Loucy (cell line): ENCODE data around the gene CLMP.

Experiments
- H2AFZ ChIP-seq: fragments of 200-600 bp; sonication (generic); 2 replicates; pipeline ENCODE4 v1.6.0; 2016; ENCODE audit warnings: antibody characterized with exemption, mild to moderate bottlenecking, low read length, moderate library complexity
- H3F3A ChIP-seq: fragments of 200-600 bp; 2 replicates; pipeline ENCODE4 v1.6.0; 2016; ENCODE audit warnings: antibody characterized with exemption, low read depth, mild to moderate bottlenecking
- H3K27me3 ChIP-seq: fragments of 200-600 bp; sonication (generic); 2 replicates; pipeline ENCODE4 v1.6.1; 2014; ENCODE audit warnings: low read length, mild to moderate bottlenecking; ENCODE audit not compliant: insufficient read depth, poor library complexity, severe bottlenecking
- H3K36me3 ChIP-seq: fragments of 200-600 bp; sonication (generic); 2 replicates; pipeline ENCODE4 v1.6.1; 2016; ENCODE audit warnings: low read length; ENCODE audit not compliant: insufficient read depth
- H3K4me1 ChIP-seq: fragments of 200-600 bp; sonication (generic); 2 replicates; pipeline ENCODE4 v1.5.1; 2014; ENCODE audit warnings: low read length, mild to moderate bottlenecking; ENCODE audit not compliant: insufficient read depth, poor library complexity, severe bottlenecking
- H3K4me2 ChIP-seq: fragments of 200-600 bp; sonication (generic); 2 replicates; pipeline ENCODE4 v1.6.0; 2014; ENCODE audit warnings: antibody characterized with exemption, low read length, low read depth, mild to moderate bottlenecking; ENCODE audit not compliant: poor library complexity, severe bottlenecking
- H3K4me3 ChIP-seq: fragments of 200-600 bp; sonication (generic); 2 replicates; pipeline ENCODE4 v1.5.1; 2014; ENCODE audit warnings: low read length, mild to moderate bottlenecking, mixed read lengths; ENCODE audit not compliant: poor library complexity, severe bottlenecking
- H3K79me2 ChIP-seq: fragments of 200-600 bp; sonication (generic); 2 replicates; pipeline ENCODE4 v1.6.1; 2014; ENCODE audit warnings: low read length; ENCODE audit not compliant: insufficient read depth
- H3K9ac ChIP-seq: fragments of 200-600 bp; sonication (generic); 2 replicates; pipeline ENCODE4 v1.6.0; 2014; ENCODE audit warnings: mild to moderate bottlenecking, low read depth, low read length, moderate library complexity; ENCODE audit not compliant: poor library complexity, severe bottlenecking
- H3K9me2 ChIP-seq: fragments of 200-600 bp; sonication (generic); replicated peaks from 2 replicates; pipeline ENCODE4 v1.6.1; 2016; ENCODE audit warnings: low read depth, low read length, mixed read lengths
- H3K9me3 ChIP-seq: fragments of 200-600 bp; sonication (generic); 2 replicates; pipeline ENCODE4 v1.6.1; 2014; ENCODE audit warnings: mild to moderate bottlenecking, antibody characterized with exemption, low read length, low read depth; ENCODE audit not compliant: insufficient read depth
- H4K20me1 ChIP-seq: fragments of 200-600 bp; sonication (generic); 2 replicates; pipeline ENCODE4 v1.6.0; 2014; ENCODE audit warnings: antibody characterized with exemption, low read length, mild to moderate bottlenecking; ENCODE audit not compliant: insufficient read depth, poor library complexity, severe bottlenecking
- EZH2phosphoT487 ChIP-seq: fragments of 200-600 bp; IDR thresholded peaks from 2 replicates; pipeline ENCODE4 v1.6.1; 2018; ENCODE audit warnings: antibody characterized with exemption, mild to moderate bottlenecking, moderate library complexity, borderline replicate concordance
- TF ChIP-seq, protein P1 (sequence below): fragments of 200-600 bp; sonication (generic); conservative IDR thresholded peaks from 2 replicates; pipeline ENCODE4 v1.5.1; 2014; ENCODE audit warnings: mild to moderate bottlenecking, antibody characterized with exemption, low read length

The CLMP gene

DNA sequence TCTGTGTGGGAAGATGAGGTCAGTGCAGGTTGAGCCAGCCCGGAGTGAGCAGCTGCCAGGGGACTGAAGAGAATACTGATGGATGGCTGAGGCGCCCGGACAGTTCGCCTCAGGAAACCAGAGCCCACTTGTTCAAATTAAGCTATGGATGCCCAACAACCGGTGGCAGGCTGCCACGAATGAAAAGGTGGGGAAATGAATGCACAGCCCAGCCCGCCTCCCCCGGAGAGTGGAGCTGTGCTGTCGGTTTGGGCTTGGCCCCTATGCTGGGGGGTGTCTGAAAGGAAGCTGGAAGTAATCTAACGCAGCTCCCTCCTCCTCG lies 155.0 kb downstream of the CLMP start:
- TF ChIP-seq, protein P1, sequence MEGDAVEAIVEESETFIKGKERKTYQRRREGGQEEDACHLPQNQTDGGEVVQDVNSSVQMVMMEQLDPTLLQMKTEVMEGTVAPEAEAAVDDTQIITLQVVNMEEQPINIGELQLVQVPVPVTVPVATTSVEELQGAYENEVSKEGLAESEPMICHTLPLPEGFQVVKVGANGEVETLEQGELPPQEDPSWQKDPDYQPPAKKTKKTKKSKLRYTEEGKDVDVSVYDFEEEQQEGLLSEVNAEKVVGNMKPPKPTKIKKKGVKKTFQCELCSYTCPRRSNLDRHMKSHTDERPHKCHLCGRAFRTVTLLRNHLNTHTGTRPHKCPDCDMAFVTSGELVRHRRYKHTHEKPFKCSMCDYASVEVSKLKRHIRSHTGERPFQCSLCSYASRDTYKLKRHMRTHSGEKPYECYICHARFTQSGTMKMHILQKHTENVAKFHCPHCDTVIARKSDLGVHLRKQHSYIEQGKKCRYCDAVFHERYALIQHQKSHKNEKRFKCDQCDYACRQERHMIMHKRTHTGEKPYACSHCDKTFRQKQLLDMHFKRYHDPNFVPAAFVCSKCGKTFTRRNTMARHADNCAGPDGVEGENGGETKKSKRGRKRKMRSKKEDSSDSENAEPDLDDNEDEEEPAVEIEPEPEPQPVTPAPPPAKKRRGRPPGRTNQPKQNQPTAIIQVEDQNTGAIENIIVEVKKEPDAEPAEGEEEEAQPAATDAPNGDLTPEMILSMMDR, result no peak
- no peak for TF ChIP-seq EZH2phosphoT487
- Histone ChIP-seq H3K9ac (no peak overlapping the region), H3K36me3 (no peaks in the 10 kb centered on the region), H2AFZ (no peak overlapping the region), H3K4me3 (no peak overlapping the region), H3K4me1 (no peaks in the 10 kb centered on the region), H3K4me2 (no peak overlapping the region), H3K27me3 (no peaks in the 10 kb centered on the region), H4K20me1 (no peaks in the 10 kb centered on the region), H3K9me3 (no peaks in the 10 kb centered on the region), H3F3A (no peaks in the 10 kb centered on the region), H3K9me2 (no peaks in the 10 kb centered on the region), H3K79me2 (no peaks in the 10 kb centered on the region)

DNA sequence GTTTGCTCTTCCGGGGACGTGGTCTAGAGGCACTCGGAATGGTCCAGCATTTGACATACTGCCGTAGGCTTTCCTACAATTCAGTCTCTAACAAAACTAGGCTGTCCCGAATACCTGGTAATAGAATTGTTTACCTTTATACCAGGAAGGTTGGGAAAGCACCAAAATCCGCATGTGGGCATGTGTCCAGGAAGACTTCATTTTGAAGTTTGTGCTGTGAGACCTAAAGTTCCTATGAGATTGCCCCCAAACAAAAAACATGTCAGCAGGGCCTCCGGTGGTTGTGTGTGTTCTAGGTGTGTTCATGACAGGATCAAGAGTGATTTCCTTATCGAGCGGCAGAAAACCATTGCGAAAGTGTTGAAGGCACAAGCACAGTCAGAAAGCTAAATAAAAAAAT lies 159.2 kb downstream of the CLMP start:
- TF ChIP-seq, protein P1, result no peak
- Histone ChIP-seq H3K4me3 (no peak overlapping the region), H3K79me2 (no peaks in the 10 kb centered on the region), H3K4me1 (peaks cover 7% of the 10 kb centered on the region), H3K9ac (no peak overlapping the region), H3K9me2 (no peaks in the 10 kb centered on the region), H3K36me3 (no peaks in the 10 kb centered on the region), H3F3A (no peaks in the 10 kb centered on the region), H3K4me2 (no peak overlapping the region), H3K9me3 (no peaks in the 10 kb centered on the region), H4K20me1 (no peaks in the 10 kb centered on the region), H2AFZ (no peak overlapping the region), H3K27me3 (no peaks in the 10 kb centered on the region)

DNA sequence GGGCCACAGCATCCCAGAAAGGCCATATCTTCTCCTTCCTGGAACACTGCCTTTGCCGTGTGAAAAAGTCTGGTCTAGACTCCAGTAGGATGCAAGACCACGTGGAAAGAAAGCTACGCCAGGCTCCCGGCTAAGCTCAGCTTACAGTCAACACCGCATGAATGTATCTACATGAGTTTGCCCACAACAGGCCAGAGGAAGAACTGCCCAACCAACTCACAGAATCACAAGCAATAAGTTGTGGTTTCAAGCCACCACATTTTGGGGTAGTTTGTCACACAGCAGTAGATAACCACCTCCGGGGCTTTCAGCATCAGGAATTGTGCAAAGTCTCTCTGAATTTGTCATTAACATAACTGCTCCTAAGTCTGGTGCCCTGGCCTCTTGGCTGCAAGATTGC lies 160.5 kb downstream of the CLMP start:
- Histone ChIP-seq H2AFZ (no peak overlapping the region), H4K20me1 (no peaks in the 10 kb centered on the region), H3K9me3 (no peaks in the 10 kb centered on the region), H3K79me2 (no peaks in the 10 kb centered on the region), H3K9ac (no peak overlapping the region), H3K27me3 (no peaks in the 10 kb centered on the region), H3K4me3 (no peak overlapping the region), H3K9me2 (no peaks in the 10 kb centered on the region), H3K36me3 (no peaks in the 10 kb centered on the region), H3K4me1 (peaks cover 7% of the 10 kb centered on the region), H3F3A (no peaks in the 10 kb centered on the region), H3K4me2 (no peak overlapping the region)
- TF ChIP-seq, protein P1, result no peak
- TF ChIP-seq EZH2phosphoT487, result no peak
